Stimulated activated CD8-positive, alpha-beta memory T cell treated with anti-CD3 and anti-CD28 coated beads, Interleukin-2, amount 100 ng/mL, for 1 hour (primary cell): ENCODE results near the gene CNN2.

Experiments used
- DNase-seq, 2 donors: peaks; one replicate each; pipeline ENCODE4 v3.0.0-alpha.2; 2020; ENCODE audit warnings: low read depth in 2 of 2

Gene CNN2

GRCh38 chr19:1025960-1026782, at the start of gene CNN2:
TSS of gene CNN2 (plus strand) at chr19:1026608. CDS start at chr19:1026662, 54 bp downstream.
- DNase-seq, result peak in 1 of 2 donors; percentile 48

GRCh38 chr19:977058-977464, 49.3 kb upstream of the CNN2 start:
- DNase-seq, result no peak

GRCh38 chr19:979318-979741, 47.1 kb upstream of the CNN2 start:
- DNase-seq, result no peak

GRCh38 chr19:980133-980998, 46.0 kb upstream of the CNN2 start:
- DNase-seq, result no peak

GRCh38 chr19:982567-983170, 43.7 kb upstream of the CNN2 start:
- peak; percentile 44 to 64 for DNase-seq

- peak; percentile 76 to 84 for DNase-seq
Measured at GRCh38 chr19:984165-984967, 42.0 kb upstream of the CNN2 start, which contains the start of gene WDR18. TSS of gene WDR18 (plus strand) at chr19:984345. CDS start at chr19:984354, 9 bp downstream.

GRCh38 chr19:986083-986482, 40.3 kb upstream of the CNN2 start:
- DNase-seq, result no peak

GRCh38 chr19:988081-988480, 38.3 kb upstream of the CNN2 start:
- no peak for DNase-seq

- DNase-seq, result no peak
Measured at GRCh38 chr19:988510-988909, 37.9 kb upstream of the CNN2 start.

- DNase-seq, result no peak
Measured at GRCh38 chr19:989381-990081, 36.9 kb upstream of the CNN2 start.

- DNase-seq, result no peak
Measured at GRCh38 chr19:990119-990571, 36.3 kb upstream of the CNN2 start.

GRCh38 chr19:990746-991145, 35.7 kb upstream of the CNN2 start:
- DNase-seq, result no peak

GRCh38 chr19:991174-991931, 35.1 kb upstream of the CNN2 start:
- peak in 1 of 2 donors; percentile 35 for DNase-seq

GRCh38 chr19:991932-992669, 34.3 kb upstream of the CNN2 start:
- DNase-seq, result no peak

- DNase-seq, result no peak
Measured at GRCh38 chr19:992670-993055, 33.7 kb upstream of the CNN2 start.

GRCh38 chr19:993361-993830, 33.0 kb upstream of the CNN2 start:
- no peak for DNase-seq

- DNase-seq, result no peak
Measured at GRCh38 chr19:993831-994393, 32.5 kb upstream of the CNN2 start.

GRCh38 chr19:994516-994915, 31.9 kb upstream of the CNN2 start:
- DNase-seq, result no peak
